Measurements from ENCODE around the gene IPCEF1.
"Not testable (repeated sequence)": the region's sequence is repeated elsewhere in the genome, so short reads cannot be mapped to it uniquely, and the experiment has no call there.

IPCEF1 gene

GRCh38 chr6:154243793-154244750 is 112.5 kb downstream of the IPCEF1 start:
- DNase-seq: no peak

- DNase-seq: no peak
These were observed 113.8 kb downstream of the IPCEF1 start for GRCh38 chr6:154242617-154243357.

GRCh38 chr6:154241581-154241980 is 115.0 kb downstream of the IPCEF1 start:
- DNase-seq: no peak

GRCh38 chr6:154241061-154241460 is 115.5 kb downstream of the IPCEF1 start:
- not testable (repeated sequence) for DNase-seq

GRCh38 chr6:154239392-154239791 is 117.2 kb downstream of the IPCEF1 start:
- DNase-seq: no peak

GRCh38 chr6:154238831-154239230 is 117.8 kb downstream of the IPCEF1 start:
- no peak for DNase-seq

GRCh38 chr6:154236646-154237301 is 119.8 kb downstream of the IPCEF1 start:
- DNase-seq: no peak

GRCh38 chr6:154234019-154234772 is 122.4 kb downstream of the IPCEF1 start:
- DNase-seq: no peak

- no peak for DNase-seq
These were observed 123.2 kb downstream of the IPCEF1 start for GRCh38 chr6:154233383-154233782.

GRCh38 chr6:154232013-154232910 is 124.3 kb downstream of the IPCEF1 start:
- no peak for DNase-seq

GRCh38 chr6:154230910-154231595 is 125.5 kb downstream of the IPCEF1 start:
- no peak for DNase-seq

- no peak for DNase-seq
These were observed 126.2 kb downstream of the IPCEF1 start for GRCh38 chr6:154230393-154230792.

GRCh38 chr6:154229786-154230185 is 126.8 kb downstream of the IPCEF1 start:
- peak; percentile 58 for DNase-seq

- DNase-seq: no peak
These were observed 128.1 kb downstream of the IPCEF1 start for GRCh38 chr6:154228521-154228905.

- DNase-seq: no peak
These were observed 128.6 kb downstream of the IPCEF1 start for GRCh38 chr6:154227862-154228520.

GRCh38 chr6:154226461-154226860 is 130.1 kb downstream of the IPCEF1 start:
- DNase-seq: no peak

- DNase-seq: no peak
These were observed 133.3 kb downstream of the IPCEF1 start for GRCh38 chr6:154223296-154223695.

GRCh38 chr6:154222716-154223115 is 133.9 kb downstream of the IPCEF1 start:
- DNase-seq: no peak

- no peak for DNase-seq
These were observed 137.4 kb downstream of the IPCEF1 start for GRCh38 chr6:154219250-154219649.

GRCh38 chr6:154218787-154219186 is 137.8 kb downstream of the IPCEF1 start:
- DNase-seq: no peak

All from activated CD4-positive, CD25-positive, alpha-beta regulatory T cell treated with anti-CD3 and anti-CD28 coated beads, Interleukin-2, amount 50 U/mL, for 72 hours (primary cell).